K562 (cell line): ENCODE measurements around the gene KCND3. TPM values are rescaled to one million over a fixed set of nuclear protein-coding genes. Genes with fewer than 3 reads are reported as not detected.
A peak's percentile ranks its signal among the peaks of the same experiment; 100 is the strongest.

Experiments
- CREB3L1 ChIP-seq: fragments of 450-650 bp; IDR thresholded peaks from 2 replicates; pipeline ENCODE4 v1.6.1; 2014; ENCODE audit warnings: low read depth, mild to moderate bottlenecking, moderate library complexity, borderline replicate concordance
- EGR1 ChIP-seq: fragments of 450-650 bp; conservative IDR thresholded peaks from 2 replicates; pipeline ENCODE4 v1.6.1; 2017; ENCODE audit warnings: mild to moderate bottlenecking
- FOXA1 ChIP-seq: fragments of 450-650 bp; IDR thresholded peaks from 2 replicates; pipeline ENCODE4 v1.6.1; 2016; ENCODE audit warnings: mild to moderate bottlenecking, borderline replicate concordance
- HBP1 ChIP-seq: fragments of 450-650 bp; formaldehyde crosslinking; IDR thresholded peaks from 2 replicates; pipeline ENCODE4 v1.4.0; 2022; ENCODE audit warnings: missing genetic modification characterization
- HEY1 ChIP-seq: fragments of 250-450 bp; sonication (Bioruptor Pico); IDR thresholded peaks from 2 replicates; pipeline ENCODE4 v1.5.0; 2020; ENCODE audit warnings: mild to moderate bottlenecking, moderate library complexity, borderline replicate concordance
- IRF1 ChIP-seq: sonication (generic); formaldehyde crosslinking; IDR thresholded peaks from 2 replicates; pipeline ENCODE4 v1.8.0; 2022; ENCODE audit warnings: missing genetic modification reagents, mild to moderate bottlenecking, borderline replicate concordance
- KLF1 ChIP-seq: fragments of 450-650 bp; IDR thresholded peaks from 2 replicates; pipeline ENCODE4 v1.6.1; 2016; ENCODE audit warnings: missing genetic modification characterization, missing compliant biosample characterization
- L3MBTL2 ChIP-seq: fragments of 450-650 bp; IDR thresholded peaks from 2 replicates; pipeline ENCODE4 v1.6.1; 2016; ENCODE audit warnings: mild to moderate bottlenecking, moderate library complexity
- MAX ChIP-seq: sonication (generic); formaldehyde crosslinking; IDR thresholded peaks from 2 replicates; pipeline ENCODE4 v1.9.0; 2022; ENCODE audit warnings: mild to moderate bottlenecking, missing genetic modification reagents
- MITF ChIP-seq: IDR thresholded peaks from 2 replicates; pipeline ENCODE4 v1.6.1; 2014; ENCODE audit warnings: antibody characterized with exemption
- NEUROD1 ChIP-seq: fragments of 150-350 bp; IDR thresholded peaks from 2 replicates; pipeline ENCODE4 v1.6.1; 2014; ENCODE audit warnings: borderline replicate concordance, low read length, low read depth; ENCODE audit not compliant: partially characterized antibody
- NFATC3 ChIP-seq: fragments of 450-650 bp; IDR thresholded peaks from 2 replicates; pipeline ENCODE4 v1.6.1; 2017; ENCODE audit warnings: mild to moderate bottlenecking
- RNF2 ChIP-seq: sonication (generic); IDR thresholded peaks from 2 replicates; pipeline ENCODE4 v1.6.1; 2016
- SMC3 ChIP-seq: conservative IDR thresholded peaks from 2 replicates; pipeline ENCODE4 v1.6.1; 2011; ENCODE audit warnings: low read depth, low read length, improper control_type of control experiment; ENCODE audit not compliant: insufficient read depth
- SRSF9 ChIP-seq: fragments of 200-400 bp; formaldehyde crosslinking; IDR thresholded peaks from 2 replicates; pipeline ENCODE4 v1.6.1; 2017; ENCODE audit warnings: low read depth, low read length, borderline replicate concordance
- TSHZ1 ChIP-seq: fragments of 250-450 bp; sonication (Bioruptor Pico); IDR thresholded peaks from 2 replicates; pipeline ENCODE4 v1.4.0; 2020; ENCODE audit warnings: mild to moderate bottlenecking, moderate library complexity
- ZBTB1 ChIP-seq: sonication (generic); formaldehyde crosslinking; IDR thresholded peaks from 2 replicates; pipeline ENCODE4 v1.8.1; 2023; ENCODE audit warnings: missing genetic modification reagents, low read depth, mild to moderate bottlenecking, borderline replicate concordance
- ZFP1 ChIP-seq: fragments of 450-650 bp; formaldehyde crosslinking; IDR thresholded peaks from 2 replicates; pipeline ENCODE4 v1.4.0; 2020; ENCODE audit warnings: mild to moderate bottlenecking, mixed read lengths
- ZNF79 ChIP-seq: fragments of 250-450 bp; sonication (Bioruptor Pico); IDR thresholded peaks from 2 replicates; pipeline ENCODE4 v1.4.0; 2020; ENCODE audit warnings: low read depth, mild to moderate bottlenecking, moderate library complexity
- ZSCAN29 ChIP-seq: fragments of 450-650 bp; IDR thresholded peaks from 2 replicates; pipeline ENCODE4 v1.6.1; 2017
- polyA plus RNA-seq, 8 experiments: library from polyadenylated mRNA; depleted of rRNA in 4 of 8; stranded (reverse) in 5 of 8; unstranded in 3 of 8; fragments of >200 nt; fragmentation: Nextera tagmentation in 2 of 8; fragmentation: Illumina TruSeq in 1 of 8; extraction: Ambion mirVana in 2 of 8; extraction: Trizol in 1 of 8; gene quantifications; 2 replicates each; pipeline versions ENCODE4 v1.2.1 to v1.2.3, GENCODE V29; 2011 to 2014; ENCODE audit warnings: inconsistent platforms in 1 of 8, missing spikeins in 1 of 8
- total RNA-seq, 7 experiments: library from RNA; depleted of rRNA in 6 of 7; stranded (reverse); fragments of >200 nt in 6 of 7; fragmentation: Illumina TruSeq in 2 of 7; extraction: Trizol in 2 of 7; gene quantifications; 2 replicates each; pipeline versions ENCODE4 v1.2.1 to v1.2.3, GENCODE V29; 2011 to 2021; ENCODE audit warnings: low replicate concordance in 1 of 7

KCND3 gene
- total and polyA plus RNA-seq, 9 of the 15 experiments (the other 6 are each of a cell fraction or from before 2014, with no cell fraction given): not detected

- TF ChIP-seq HBP1 (CRISPR knock-in tag) (no peak), IRF1 (CRISPR knock-in tag) (no peak), MITF (no peak), FOXA1 (no peak), ZBTB1 (peak; percentile 21; the same call in 1 of the 2 replicates), TSHZ1 (no peak), EGR1 (0 out of 2 replicates have a peak, but pooled peaks have one; percentile 0), ZNF79 (CRISPR knock-in tag) (no peak), KLF1 (no peak), L3MBTL2 (no peak), NEUROD1 (no peak), NFATC3 (no peak), CREB3L1 (no peak), SRSF9 (no peak), RNF2 (no peak), ZSCAN29 (no peak), MAX (CRISPR knock-in tag) (peak; percentile 46; the same call in 1 of the 2 replicates), ZFP1 (CRISPR knock-in tag) (no peak), HEY1 (CRISPR knock-in tag) (no peak), SMC3 (no peak)
These were observed 250.9 kb downstream of the KCND3 start (continued) for GRCh38 chr1:111738436-111739193.
